Endothelial cell of umbilical vein (primary cell): ENCODE measurements around the gene DCC. TPM values are rescaled to one million over a fixed set of nuclear protein-coding genes. Genes with fewer than 3 reads are reported as not detected.

Experiments
- BruUV-seq: library from RNA; stranded (reverse); fragments of 400-500 nt; replicated peaks from 2 replicates; lab custom pipeline; 2021; lab: Mats Ljungman, UMichigan
- CTCF ChIA-PET: fragments of 300-600, 350-600 bp; sonication (Branson Sonifier 250); formaldehyde crosslinking; loops from one replicate; lab custom pipeline; 2021; ENCODE audit warnings: antibody characterized with exemption, inconsistent platforms; lab: Charles Lee
- POLR2A ChIA-PET: fragments of 300-600, 350-600 bp; sonication (Branson Sonifier 250); formaldehyde crosslinking; loops from one replicate; lab custom pipeline; 2021; ENCODE audit warnings: antibody characterized with exemption, inconsistent platforms; lab: Charles Lee
- DNase-seq: peaks from one replicate; pipeline ENCODE4 v3.0.0-alpha.2; 2011; ENCODE audit warnings: low read depth, low spot score
- FAIRE-seq: peaks from 2 replicates; lab custom pipeline; 2011; peaks lifted over from hg19 to GRCh38; lab: Jason Lieb, UNC
- H2AFZ ChIP-seq: 2 replicates; pipeline ENCODE4 v1.6.0; 2012; ENCODE audit warnings: low read depth, low read length, control low read depth, inconsistent platforms
- H3K27ac ChIP-seq: 2 replicates; pipeline ENCODE4 v1.5.1; 2011; ENCODE audit warnings: low read depth, mild to moderate bottlenecking, control low read depth, low read length, moderate library complexity; ENCODE audit not compliant: insufficient read depth
- H3K27me3 ChIP-seq, 2 experiments: 2 replicates each; pipeline versions ENCODE4 v1.6.0 to v1.6.1; 2011; ENCODE audit warnings: low read length in 2 of 2, mixed read lengths in 1 of 2; ENCODE audit not compliant: control insufficient read depth in 2 of 2, insufficient read depth in 2 of 2
- H3K36me3 ChIP-seq, 2 experiments: 2 replicates in 1 of 2; 3 replicates in 1 of 2; pipeline ENCODE4 v1.5.1; 2011; ENCODE audit warnings: low read length in 2 of 2, mild to moderate bottlenecking in 1 of 2, moderate library complexity in 1 of 2; ENCODE audit not compliant: control insufficient read depth in 2 of 2, insufficient read depth in 2 of 2; ENCODE audit errors: extremely low read depth in 1 of 2
- H3K4me1 ChIP-seq: 3 replicates; pipeline ENCODE4 v1.5.1; 2011; ENCODE audit warnings: mild to moderate bottlenecking, low read length; ENCODE audit not compliant: control insufficient read depth, insufficient read depth; ENCODE audit errors: extremely low read depth
- H3K4me2 ChIP-seq: 2 replicates; pipeline ENCODE4 v1.6.1; 2011; ENCODE audit warnings: low read length, control low read depth, mixed read lengths; ENCODE audit not compliant: insufficient read depth
- H3K4me3 ChIP-seq, 3 experiments: fragments of 200-600 bp in 1 of 3; sonication (generic), shearing (Covaris generic) in 1 of 3; replicated peaks in 1 of 3; 2 replicates each; pipeline ENCODE4 v1.5.1; 2011 to 2016; ENCODE audit warnings: control low read depth in 3 of 3, low read length in 3 of 3, mild to moderate bottlenecking in 2 of 3, inconsistent platforms in 1 of 3, low read depth in 1 of 3, moderate library complexity in 1 of 3; ENCODE audit not compliant: insufficient read depth in 1 of 3
- H3K79me2 ChIP-seq: 2 replicates; pipeline ENCODE4 v1.6.0; 2012; ENCODE audit warnings: low read length, inconsistent platforms; ENCODE audit not compliant: control insufficient read depth, insufficient read depth
- H3K9ac ChIP-seq: replicated peaks from 2 replicates; pipeline ENCODE3; 2011; ENCODE audit warnings: low read length, control low read depth; ENCODE audit not compliant: insufficient read depth; ENCODE audit errors: extremely low read depth
- H3K9me1 ChIP-seq: replicated peaks from 3 replicates; pipeline ENCODE4 v1.6.0; 2011; ENCODE audit warnings: mild to moderate bottlenecking, low read length; ENCODE audit not compliant: control insufficient read depth, insufficient read depth; ENCODE audit errors: extremely low read depth
- H3K9me3 ChIP-seq: replicated peaks from 2 replicates; pipeline ENCODE4 v1.5.1; 2012; ENCODE audit warnings: low read length, inconsistent platforms; ENCODE audit not compliant: control insufficient read depth, insufficient read depth
- H4K20me1 ChIP-seq: replicated peaks from 2 replicates; pipeline ENCODE3; 2011; ENCODE audit warnings: mild to moderate bottlenecking, low read length; ENCODE audit not compliant: control insufficient read depth, insufficient read depth; ENCODE audit errors: extremely low read depth
- EZH2 ChIP-seq: IDR thresholded peaks from 2 replicates; pipeline ENCODE4 v1.6.1; 2012; ENCODE audit warnings: borderline replicate concordance, low read depth, mild to moderate bottlenecking, moderate library complexity, low read length, inconsistent platforms; ENCODE audit not compliant: severe bottlenecking
- FOS ChIP-seq: IDR thresholded peaks from 2 replicates; pipeline ENCODE4 v1.6.1; 2011; ENCODE audit warnings: mild to moderate bottlenecking, low read length, moderate library complexity, borderline replicate concordance; ENCODE audit not compliant: insufficient read depth
- GATA2 ChIP-seq: IDR thresholded peaks from 2 replicates; pipeline ENCODE4 v1.7.0; 2011; ENCODE audit warnings: low read depth, mild to moderate bottlenecking, moderate library complexity, mixed read lengths, low read length; ENCODE audit not compliant: insufficient read length, insufficient read depth
- JUN ChIP-seq: IDR thresholded peaks from 2 replicates; pipeline ENCODE4 v1.6.1; 2011; ENCODE audit warnings: borderline replicate concordance, low read depth; ENCODE audit not compliant: insufficient read length, insufficient read depth
- MAX ChIP-seq: IDR thresholded peaks from 2 replicates; pipeline ENCODE4 v1.6.1; 2011; ENCODE audit not compliant: insufficient read depth, insufficient read length
- MYC ChIP-seq: IDR thresholded peaks from one replicate; pipeline ENCODE4 v1.6.1; 2011; ENCODE audit warnings: mild to moderate bottlenecking, low read depth, low read length
- POLR2A ChIP-seq: IDR thresholded peaks from 2 replicates; pipeline ENCODE4 v1.6.1; 2012; ENCODE audit warnings: low read depth, mild to moderate bottlenecking, control low read depth, low read length
- POLR2AphosphoS5 ChIP-seq: IDR thresholded peaks from 2 replicates; pipeline ENCODE4 v1.6.1; 2012; ENCODE audit warnings: low read depth, mild to moderate bottlenecking, control low read depth, low read length, moderate library complexity; ENCODE audit not compliant: insufficient read depth
- dilution Hi-C: fragments of 300-500 bp; cut with MboI; formaldehyde crosslinking; loops from one replicate; pipeline ENCODE4 v1.15.0; 2019; ENCODE audit warnings: low sequenced_read_pairs; ENCODE audit not compliant: extremely low pct_ligation_motif_present
- intact Hi-C: fragments of 100-400 bp; cut with micrococcal nuclease; formaldehyde crosslinking; loops from one replicate; pipeline ENCODE4 v1.10.0; 2022
- polyA plus RNA-seq, 4 experiments: library from polyadenylated mRNA; depleted of rRNA in 3 of 4; stranded (reverse) in 3 of 4; unstranded in 1 of 4; fragments of >200 nt; gene quantifications; 2 replicates each; pipeline versions ENCODE4 v1.2.1 to v1.2.3, GENCODE V29; 2011 to 2012; ENCODE audit warnings: missing spikeins in 1 of 4
- total RNA-seq: library from RNA; stranded (reverse); gene quantifications from 2 replicates; pipeline ENCODE4 v1.2.3, GENCODE V29; 2021
- TF ChIP-seq, protein P1 (sequence below), 2 donors: IDR thresholded peaks; 1 replicate in 1 of 2; 2 replicates in 1 of 2; pipeline ENCODE4 v1.5.1; 2011; ENCODE audit warnings: low read length in 2 of 2, mild to moderate bottlenecking in 2 of 2, moderate library complexity in 2 of 2, control low read depth in 1 of 2, inconsistent platforms in 1 of 2, low read depth in 1 of 2; ENCODE audit not compliant: insufficient read depth in 1 of 2; ENCODE audit errors: extremely low read depth in 1 of 2

The DCC gene
- total and polyA plus RNA-seq, 2 donors (not counting 3 experiments of a cell fraction or from before 2014, with no cell fraction given), result not detected

- intact Hi-C loops, result no loop called here
- H3K9ac ChIP-seq, result no peak overlapping the region
- H3K27ac ChIP-seq, result no peak overlapping the region
- H3K4me1 ChIP-seq, result no peaks in the 10 kb centered on the region
- no peaks in the 10 kb centered on the region for H3K79me2 ChIP-seq
- FAIRE-seq, result no peak
- no peak overlapping the region for H3K4me3 ChIP-seq
- H3K36me3 ChIP-seq, result no peaks in the 10 kb centered on the region
- no peaks in the 10 kb centered on the region for H4K20me1 ChIP-seq
- ChIA-PET POLR2A (no interaction called here), CTCF (no interaction called here)
- no peaks in the 10 kb centered on the region for H3K9me1 ChIP-seq
- no peak overlapping the region for H3K4me2 ChIP-seq
- dilution Hi-C loops, result no loop called here
- DNase-seq, result no peak
- BruUV-seq, result no TSS peak
- no peak overlapping the region for H2AFZ ChIP-seq
- peaks cover 2% of the 10 kb centered on the region for H3K9me3 ChIP-seq
- TF ChIP-seq GATA2, result no peak
- no peak for TF ChIP-seq POLR2AphosphoS5
- TF ChIP-seq MAX, result no peak
- TF ChIP-seq MYC, result no peak
- no peak for TF ChIP-seq POLR2A
- TF ChIP-seq JUN, result no peak
- TF ChIP-seq, protein P1, sequence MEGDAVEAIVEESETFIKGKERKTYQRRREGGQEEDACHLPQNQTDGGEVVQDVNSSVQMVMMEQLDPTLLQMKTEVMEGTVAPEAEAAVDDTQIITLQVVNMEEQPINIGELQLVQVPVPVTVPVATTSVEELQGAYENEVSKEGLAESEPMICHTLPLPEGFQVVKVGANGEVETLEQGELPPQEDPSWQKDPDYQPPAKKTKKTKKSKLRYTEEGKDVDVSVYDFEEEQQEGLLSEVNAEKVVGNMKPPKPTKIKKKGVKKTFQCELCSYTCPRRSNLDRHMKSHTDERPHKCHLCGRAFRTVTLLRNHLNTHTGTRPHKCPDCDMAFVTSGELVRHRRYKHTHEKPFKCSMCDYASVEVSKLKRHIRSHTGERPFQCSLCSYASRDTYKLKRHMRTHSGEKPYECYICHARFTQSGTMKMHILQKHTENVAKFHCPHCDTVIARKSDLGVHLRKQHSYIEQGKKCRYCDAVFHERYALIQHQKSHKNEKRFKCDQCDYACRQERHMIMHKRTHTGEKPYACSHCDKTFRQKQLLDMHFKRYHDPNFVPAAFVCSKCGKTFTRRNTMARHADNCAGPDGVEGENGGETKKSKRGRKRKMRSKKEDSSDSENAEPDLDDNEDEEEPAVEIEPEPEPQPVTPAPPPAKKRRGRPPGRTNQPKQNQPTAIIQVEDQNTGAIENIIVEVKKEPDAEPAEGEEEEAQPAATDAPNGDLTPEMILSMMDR (IDR thresholded peaks at IDR 0.05; ENCODE audit: extremely low read depth in 1 of 2, insufficient read depth in 1 of 2, low read depth in 1 of 2, low read length in 2 of 2), result no peak
- TF ChIP-seq EZH2, result no peak
- no peak for TF ChIP-seq FOS
- H3K27me3 ChIP-seq, result no peaks in the 10 kb centered on the region
These were observed 14.0 kb upstream of the DCC start for GRCh38 chr18:52325997-52326396.
